ENCODE measurements around the gene MYEF2.

MYEF2 gene, protein sequence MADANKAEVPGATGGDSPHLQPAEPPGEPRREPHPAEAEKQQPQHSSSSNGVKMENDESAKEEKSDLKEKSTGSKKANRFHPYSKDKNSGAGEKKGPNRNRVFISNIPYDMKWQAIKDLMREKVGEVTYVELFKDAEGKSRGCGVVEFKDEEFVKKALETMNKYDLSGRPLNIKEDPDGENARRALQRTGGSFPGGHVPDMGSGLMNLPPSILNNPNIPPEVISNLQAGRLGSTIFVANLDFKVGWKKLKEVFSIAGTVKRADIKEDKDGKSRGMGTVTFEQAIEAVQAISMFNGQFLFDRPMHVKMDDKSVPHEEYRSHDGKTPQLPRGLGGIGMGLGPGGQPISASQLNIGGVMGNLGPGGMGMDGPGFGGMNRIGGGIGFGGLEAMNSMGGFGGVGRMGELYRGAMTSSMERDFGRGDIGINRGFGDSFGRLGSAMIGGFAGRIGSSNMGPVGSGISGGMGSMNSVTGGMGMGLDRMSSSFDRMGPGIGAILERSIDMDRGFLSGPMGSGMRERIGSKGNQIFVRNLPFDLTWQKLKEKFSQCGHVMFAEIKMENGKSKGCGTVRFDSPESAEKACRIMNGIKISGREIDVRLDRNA

DNA sequence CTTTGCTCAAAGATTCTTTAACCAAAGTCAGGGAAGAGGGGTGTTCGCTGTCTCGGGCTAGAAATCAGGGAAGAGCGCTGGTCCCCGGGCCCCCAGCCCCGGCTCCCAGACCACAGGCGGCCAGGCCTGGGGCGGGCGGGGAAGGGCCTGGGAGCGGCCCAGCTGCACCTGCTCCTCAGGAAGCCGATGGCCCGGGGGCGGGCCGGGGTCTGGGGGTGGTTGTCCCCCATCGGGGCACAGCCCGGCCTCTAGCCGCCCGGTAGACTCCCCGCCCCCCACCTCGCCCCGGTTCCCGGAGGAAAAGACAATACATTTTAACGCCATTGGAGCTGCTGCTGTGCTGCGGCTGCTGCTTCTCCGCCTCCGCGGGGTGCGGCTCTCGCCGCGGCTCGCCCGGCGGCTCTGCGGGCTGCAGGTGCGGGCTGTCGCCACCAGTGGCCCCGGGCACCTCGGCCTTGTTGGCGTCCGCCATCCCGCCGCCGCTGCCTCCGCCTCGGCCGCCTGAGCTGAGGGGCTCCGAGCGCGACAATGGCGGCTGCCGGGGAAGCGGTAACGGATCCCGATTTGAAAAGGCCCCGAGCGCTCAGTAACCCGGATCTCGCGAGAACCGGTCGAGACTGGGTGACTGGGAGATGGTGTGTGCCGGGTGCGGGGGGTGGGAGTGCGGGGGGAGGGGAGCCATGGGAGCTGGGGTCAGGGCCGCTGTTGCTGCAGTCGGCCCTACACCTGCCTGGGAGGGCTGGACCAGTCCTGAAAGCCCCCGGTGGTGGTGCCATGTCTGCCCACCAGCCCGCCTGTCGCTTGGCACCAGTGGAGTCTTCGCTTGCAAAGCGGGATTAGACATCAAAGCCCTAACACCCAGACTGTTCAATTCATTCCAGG, at the start of gene MYEF2:
MYEF2 (minus strand) TSS at position 530 of the 882 bp plus-strand sequence; CDS start at position 472, 58 bp downstream.
- DNase-seq (ENCODE audit: low read depth), result peak; percentile 57

DNA sequence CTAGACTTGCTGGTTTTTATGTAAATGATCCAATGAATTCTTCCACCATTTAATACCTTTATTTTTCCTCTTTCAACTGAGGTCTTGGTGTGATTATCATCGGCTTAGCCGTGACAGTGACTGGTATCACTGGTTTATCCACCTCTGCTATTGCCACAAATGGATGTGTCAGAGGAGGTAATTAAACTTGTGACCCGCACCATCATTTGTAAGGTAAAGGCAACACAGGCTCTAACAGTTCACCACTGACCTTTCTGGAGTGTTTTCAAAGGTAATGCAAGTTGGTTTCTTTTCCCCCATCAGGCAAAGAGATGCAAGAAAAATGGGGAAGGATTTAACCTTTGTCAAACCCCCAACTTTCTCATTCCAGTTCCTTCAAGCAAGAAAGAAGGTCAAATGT, 47.7 kb upstream of the MYEF2 start:
- no peak for DNase-seq (ENCODE audit: low read depth)

DNA sequence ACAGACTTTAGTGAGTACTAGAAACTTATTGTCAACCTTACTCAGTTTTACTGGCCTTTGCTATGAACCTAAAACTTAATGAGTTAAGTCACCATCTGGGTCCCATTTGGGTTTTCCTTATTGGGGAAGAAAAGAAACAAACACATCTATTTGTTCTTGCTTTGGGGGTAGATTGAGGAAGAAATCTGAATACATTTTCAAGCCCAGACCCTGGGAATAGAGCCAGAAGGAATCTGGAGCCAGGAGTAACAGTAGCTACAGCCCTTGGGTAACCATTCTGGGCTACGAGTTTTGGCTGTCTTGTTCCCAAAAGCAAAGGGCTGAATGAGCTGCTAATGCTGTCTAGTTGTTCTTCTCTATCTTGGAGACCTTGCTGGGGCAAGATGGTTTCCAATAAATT, 44.5 kb upstream of the MYEF2 start:
- DNase-seq (ENCODE audit: low read depth), result no peak

DNA sequence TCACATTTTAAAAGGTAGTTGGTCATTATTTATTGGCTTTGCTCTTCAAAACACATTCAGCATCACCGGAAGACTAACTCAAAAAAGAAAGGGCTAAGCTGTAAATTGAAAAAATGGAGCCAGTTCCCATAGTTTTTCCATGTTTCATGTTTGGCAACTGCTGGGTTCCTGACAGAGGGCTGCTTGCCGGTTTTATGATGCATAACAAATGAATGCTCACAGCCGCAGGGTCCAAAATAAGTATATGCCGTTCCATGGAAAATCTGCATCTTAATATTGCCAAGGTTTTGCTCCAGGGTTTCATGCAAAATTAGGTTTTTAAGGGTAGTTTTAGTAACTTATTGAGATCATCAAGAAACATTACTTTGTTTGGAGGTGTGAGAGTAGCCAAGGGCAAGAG, 43.8 kb upstream of the MYEF2 start:
- DNase-seq (ENCODE audit: low read depth), result no peak

DNA sequence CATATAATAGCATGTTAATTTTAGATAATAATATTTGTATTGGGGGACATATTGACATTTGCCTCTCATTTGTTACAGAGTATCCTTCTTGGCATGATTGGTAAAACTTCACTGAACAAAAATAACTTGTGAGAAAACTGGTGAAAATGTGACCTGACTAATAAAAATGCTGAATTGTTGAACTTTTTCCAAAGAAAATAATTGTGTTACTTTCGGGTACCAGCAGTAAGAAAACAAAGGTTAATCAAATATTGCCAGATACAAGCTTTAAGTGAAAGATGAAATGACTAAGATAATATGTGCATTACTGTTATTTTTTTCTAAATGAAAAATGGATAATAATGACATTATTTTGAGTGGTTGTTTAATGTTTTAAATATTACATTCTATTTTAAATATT, 43.2 kb upstream of the MYEF2 start:
- DNase-seq (ENCODE audit: low read depth), result no peak

DNA sequence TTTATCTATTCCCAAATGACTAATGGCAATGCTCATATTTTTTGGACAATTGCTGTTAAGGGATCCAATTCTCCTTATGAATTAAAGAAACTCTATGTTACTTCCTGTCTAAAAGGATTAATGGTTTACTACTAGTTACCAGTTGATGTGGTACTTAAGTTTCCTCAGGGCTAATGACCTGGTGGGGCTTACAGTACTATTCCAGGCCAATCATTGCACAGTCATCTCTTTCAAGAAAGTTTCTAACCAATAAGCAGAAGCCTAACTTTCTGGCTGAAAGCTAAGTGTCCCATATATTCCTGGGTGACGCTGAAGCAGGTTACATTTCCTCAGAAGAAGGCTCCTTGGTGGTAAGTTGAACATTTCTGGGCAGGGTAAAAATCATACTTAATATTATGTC, 27.9 kb upstream of the MYEF2 start, which contains the start of gene SLC12A1:
SLC12A1 (plus strand) TSS at position 322 of the 400 bp plus-strand sequence. CDS start 1,418 bp downstream, outside the sequence.
- no peak for DNase-seq (ENCODE audit: low read depth)

DNA sequence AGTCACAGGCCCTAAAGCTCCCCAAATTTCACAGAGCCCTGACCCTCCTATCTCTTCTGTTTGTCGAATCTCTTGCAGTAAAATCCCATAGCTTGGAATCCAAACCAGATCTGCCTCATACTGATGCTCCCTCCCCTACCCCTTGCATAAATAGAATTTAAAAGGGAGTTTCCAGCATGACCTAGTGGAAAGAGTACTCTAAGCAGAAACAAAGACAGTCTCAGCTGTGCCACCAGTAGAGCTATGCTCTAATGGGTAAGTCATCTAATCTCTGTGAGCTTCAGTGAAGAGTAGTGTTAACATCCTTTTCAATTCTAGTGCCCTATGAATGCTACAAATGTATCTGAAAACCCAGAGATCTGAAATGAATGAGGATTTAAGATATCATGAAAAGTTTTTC, 24.0 kb upstream of the MYEF2 start:
- DNase-seq (ENCODE audit: low read depth), result no peak

DNA sequence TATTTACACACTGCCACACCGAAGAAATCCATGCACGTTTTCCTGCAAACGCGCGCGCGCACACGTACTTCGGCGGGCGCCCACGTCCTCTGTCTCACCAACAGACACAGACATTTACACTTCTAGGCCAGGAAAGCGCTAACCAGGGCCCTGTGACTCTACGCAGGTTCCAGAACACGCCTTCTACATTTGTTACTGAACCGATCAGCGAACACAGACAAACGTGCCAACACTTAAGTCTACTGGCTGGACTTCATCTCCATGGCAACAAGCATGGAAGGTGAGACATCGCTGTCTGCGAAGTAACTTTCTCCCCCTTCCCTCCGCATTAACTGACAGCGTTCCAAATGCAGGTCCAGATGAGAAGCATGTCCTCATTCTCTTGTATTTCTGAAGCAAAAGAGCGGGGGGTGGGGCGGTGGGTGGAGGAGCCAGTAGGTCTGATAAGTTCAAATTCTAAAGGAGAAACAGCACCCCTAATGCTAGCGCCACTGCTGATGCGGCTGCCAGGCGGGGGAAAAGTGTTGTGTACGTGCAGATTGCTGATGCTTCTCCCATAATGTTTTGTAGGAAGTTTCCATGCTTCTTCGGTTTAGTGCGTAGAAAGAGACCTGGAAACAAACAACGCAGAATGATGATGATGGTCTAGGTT, 13.6 kb upstream of the MYEF2 start, which contains the start of gene CTXN2:
CTXN2 (plus strand) TSS at position 92 of the 652 bp plus-strand sequence. CDS start 9,636 bp downstream, outside the sequence.
- no peak for DNase-seq (ENCODE audit: low read depth)

DNA sequence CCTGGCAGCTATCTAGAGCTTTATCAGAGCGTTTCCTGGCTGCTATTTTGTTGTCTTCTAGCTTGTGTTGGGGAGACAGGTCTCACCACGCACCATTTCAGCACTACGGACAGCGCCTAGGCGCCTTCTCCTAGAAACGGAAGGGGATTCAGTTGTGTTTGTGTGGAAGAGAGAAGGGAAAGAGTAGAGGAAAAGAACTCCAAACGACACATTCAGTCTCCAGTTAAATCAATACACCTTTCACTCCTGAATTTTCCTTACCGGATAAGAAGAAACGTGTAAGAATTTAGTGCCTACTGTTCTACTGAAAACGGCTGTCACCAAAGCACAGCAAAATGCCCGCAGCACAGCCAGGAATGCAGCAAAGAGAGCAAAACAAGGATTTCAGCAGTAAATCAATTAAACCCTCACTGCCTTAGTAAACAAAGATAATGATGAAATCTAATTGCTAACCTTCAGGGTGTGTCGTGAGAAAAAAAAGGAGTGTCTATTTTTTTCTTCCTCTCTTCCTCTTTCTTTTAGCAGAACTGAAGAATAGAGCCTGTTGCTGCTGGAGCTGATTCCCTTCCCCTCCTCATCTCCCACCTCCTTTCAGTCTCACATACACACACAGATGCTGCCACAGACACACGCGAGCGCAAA, 13.0 kb upstream of the MYEF2 start:
- no peak for DNase-seq (ENCODE audit: low read depth)

DNA sequence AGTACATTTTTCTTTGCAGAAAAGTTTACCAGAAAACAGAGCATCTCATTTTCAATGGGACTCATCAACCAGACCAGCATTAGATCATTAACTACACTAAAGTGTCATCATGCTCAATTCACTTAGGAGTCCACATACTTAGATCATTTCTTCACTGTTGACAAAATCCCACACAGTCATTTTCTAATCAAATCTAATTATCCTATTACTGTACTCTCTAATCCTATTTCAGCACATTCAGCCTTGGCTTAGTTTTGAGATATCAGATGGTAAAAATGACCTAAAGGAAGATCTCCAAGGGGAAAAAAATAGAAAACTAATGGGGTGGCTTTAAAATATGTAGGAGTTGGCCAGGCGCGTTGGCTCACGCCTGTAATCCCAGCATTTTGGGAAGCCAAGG, 8.2 kb upstream of the MYEF2 start:
- no peak for DNase-seq (ENCODE audit: low read depth)

DNA sequence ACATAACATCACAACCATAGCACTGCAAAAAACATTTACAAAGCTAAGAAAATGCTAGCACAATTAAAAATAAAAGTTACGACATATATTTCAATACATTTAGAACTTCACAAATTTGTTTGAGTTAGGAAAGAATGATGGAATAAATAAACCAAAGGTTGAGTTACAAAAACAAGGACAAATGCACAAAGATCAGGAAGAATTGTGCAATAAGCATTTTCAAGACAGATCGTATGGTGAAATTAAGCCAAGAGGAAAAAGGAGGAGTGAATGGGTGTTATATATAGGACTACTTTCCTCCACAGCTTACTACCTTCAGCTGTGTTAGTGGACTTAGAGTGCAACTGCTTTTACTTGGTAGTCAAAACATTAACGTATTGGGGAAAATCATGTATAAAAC, 7.4 kb upstream of the MYEF2 start:
- DNase-seq (ENCODE audit: low read depth), result no peak

DNA sequence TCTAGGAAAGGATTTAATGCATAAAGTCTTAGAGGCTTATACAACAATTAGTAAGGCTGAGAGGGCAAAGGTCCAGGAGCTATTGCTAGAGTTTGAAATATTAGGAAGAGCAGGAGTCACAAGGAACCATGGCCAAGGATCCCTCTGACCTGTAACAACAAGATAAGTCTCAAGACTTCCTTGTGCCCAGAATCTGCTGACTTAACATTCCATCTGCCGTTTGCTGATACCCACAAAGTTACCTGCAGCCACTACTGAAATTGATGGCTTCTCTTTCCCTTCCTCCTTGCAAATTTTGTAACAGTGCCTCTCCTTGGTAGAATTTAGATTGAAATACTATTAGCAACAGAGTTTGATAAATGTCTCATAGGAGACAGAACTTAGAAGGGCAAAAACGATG, 4.7 kb upstream of the MYEF2 start:
- no peak for DNase-seq (ENCODE audit: low read depth)

DNA sequence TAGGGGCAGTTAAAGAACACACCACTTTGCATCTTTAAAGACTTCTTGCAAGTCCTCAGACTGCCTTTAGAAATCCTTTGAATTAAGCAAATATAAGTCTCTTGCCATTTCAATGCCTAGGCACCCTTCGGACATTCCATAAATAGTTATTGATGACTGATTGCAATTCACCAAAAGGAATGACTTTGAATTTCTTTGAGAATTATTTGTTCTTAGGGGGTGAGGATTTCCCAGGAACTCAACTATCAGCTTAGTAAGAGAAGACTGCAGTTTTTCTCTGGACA, 495 bp upstream of the MYEF2 start:
- DNase-seq (ENCODE audit: low read depth), result no peak

DNA sequence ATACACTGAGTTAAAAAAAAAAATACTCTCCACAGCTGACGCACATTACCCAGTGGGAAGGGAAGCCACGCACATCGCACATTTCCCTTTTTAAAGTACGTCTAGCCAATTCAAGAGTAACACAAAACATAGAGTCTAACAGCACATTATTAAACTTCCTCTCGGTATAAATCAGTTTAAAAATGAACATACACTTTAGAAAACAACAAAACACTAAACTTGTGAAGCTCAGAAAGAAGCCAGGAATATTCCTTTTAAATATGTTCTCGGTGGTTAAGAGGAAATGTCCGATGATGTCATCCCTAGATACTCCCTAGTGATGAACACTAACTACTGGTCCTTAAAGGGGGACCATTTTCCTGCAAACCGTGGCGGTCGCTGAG, 721 bp downstream of the MYEF2 start:
- DNase-seq (ENCODE audit: low read depth), result no peak

DNA sequence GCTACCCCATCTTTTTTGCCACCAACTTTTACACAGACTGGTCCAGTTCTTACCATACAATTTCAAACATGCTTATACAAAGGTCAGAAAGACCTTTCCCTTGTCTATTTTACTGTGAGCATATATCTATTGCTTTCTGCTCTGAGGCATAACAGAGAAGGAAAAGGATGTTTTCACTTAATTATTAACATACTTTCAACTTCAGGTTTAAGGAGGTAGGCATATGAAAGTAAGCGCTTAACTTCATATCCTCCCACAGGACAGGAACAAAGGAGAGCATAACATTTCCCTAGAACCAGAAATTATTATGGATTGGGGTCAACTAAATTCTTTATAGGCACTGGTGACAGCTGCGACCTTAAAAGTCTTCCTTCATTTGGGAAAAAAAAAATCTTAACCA, 1.1 kb downstream of the MYEF2 start:
- no peak for DNase-seq (ENCODE audit: low read depth)

DNA sequence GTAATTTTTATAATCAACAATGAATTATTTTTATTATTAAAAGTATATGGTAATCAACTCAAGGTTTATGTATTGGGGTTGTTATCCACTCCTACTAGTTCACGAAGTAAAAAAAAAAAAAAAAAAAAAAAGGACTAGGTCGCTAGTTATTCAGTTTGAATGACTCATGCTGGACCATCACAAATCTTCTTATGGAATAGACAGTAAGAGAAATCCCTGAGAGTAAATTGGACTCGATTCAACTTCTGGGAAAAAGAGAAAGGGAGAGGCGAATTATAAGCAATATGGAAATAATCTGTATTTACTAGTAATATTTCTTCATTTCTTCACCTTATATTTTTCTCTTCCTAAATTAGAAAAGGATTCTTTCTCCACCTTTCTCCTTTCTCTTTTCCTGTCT, 2.0 kb downstream of the MYEF2 start:
- DNase-seq (ENCODE audit: low read depth), result no peak

DNA sequence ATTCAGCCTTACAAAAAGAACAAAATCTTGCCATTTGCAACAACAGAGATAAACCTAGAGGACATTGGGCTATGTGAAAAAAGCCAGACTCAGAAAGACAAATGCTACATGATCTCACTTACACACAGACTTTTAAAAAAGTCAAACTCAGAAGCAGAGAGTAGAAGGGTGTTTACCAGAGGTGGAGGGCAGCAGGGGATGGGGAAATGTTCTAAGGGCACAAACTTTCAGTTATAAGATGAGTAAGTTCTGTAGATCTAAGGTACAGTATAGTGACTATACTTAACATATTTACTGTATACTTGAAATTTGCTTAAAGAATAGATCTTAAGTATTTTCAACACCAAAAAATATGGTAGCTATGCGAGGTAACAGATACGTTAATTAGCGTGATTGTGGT, 3.0 kb downstream of the MYEF2 start:
- DNase-seq (ENCODE audit: low read depth), result no peak

DNA sequence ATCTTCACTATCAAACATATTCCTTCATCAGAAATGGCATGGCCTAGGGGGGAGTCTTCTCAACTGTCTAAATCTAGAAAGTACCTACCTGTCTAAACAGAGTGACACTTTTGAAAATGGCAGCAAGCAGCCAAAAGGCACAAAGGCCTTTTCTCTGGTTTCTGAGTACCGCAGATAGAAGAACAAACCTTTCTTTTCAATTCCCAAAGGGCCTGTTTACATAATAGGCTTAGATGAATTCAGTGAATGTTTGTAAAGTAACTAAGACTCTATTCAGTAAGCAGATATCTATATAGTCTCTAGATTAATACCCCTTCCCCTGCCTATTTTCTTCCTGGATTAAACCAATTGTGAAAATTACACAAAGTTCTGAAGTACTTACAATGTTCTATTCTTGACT, 7.1 kb downstream of the MYEF2 start:
- DNase-seq (ENCODE audit: low read depth), result no peak

DNA sequence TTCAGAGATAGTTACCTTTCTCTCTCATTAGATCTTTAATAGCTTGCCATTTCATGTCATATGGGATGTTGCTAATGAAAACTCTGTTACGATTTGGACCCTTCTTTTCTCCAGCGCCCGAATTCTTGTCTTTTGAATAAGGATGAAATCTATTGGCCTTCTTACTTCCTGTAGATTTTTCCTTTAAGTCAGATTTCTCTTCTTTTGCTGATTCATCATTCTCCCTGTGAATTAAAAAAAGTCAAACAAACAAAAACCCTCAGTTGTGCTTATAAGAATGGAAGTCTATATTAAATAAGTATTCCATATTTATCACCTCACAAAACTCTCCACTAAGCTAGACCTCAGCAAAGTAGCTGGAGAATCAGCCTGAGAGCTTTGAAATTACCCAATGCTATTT, 9.5 kb downstream of the MYEF2 start:
- no peak for DNase-seq (ENCODE audit: low read depth)

DNA sequence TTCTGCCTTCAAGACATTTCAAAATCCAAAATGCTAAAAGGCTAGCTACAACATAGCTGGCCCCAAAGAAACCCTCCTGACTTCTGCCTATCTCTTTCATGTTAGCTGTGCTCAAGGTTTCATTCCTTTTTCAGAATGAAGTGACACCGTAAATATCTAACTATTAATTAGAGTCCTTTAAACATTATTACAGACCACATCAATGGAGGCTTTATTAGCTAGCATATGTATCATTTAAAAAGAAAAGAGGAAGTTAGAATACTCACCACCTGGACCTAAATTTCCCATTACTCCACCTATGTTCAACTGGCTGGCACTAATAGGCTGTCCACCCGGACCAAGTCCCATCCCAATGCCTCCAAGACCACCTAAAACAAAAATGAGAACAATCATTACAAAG, 24.6 kb downstream of the MYEF2 start:
- DNase-seq (ENCODE audit: low read depth), result no peak

DNA sequence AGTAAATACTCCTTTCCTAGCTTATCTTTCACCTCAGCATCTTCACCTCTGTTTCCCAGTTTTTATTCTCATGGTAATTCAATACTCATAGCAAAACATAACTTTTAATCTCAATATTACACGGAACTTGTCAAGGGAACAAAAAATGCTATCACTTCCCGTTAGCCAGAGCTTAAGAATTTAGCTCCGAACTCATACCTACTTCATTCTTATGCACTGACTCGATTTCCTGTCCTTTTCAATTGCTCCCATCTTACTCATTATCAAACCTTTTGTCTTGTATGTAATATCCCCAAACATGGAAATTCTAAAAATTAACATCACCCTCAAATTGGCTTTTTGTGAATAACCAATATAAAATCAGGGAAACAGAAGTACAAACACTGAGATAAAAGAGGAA, 28.2 kb downstream of the MYEF2 start:
- no peak for DNase-seq (ENCODE audit: low read depth)

DNA sequence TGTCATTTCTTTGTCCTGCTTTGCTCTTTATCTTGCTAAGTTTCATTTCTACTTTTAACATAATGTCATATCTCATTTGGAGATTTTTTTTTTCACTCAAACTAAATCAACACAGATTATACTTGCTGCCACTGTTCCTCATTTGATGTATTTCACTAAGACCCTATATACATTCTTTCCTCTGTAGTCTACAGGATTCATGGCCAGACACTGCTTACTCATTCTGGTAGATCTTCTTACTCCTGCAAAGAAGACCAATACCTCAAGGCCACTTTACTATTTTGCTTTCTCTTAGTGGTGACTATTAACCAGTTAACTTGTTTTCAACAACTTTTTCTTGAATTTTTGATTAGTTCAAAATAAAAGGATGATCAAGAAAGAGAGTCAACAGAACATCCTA, 30.7 kb downstream of the MYEF2 start:
- DNase-seq (ENCODE audit: low read depth), result no peak

Measured in stimulated activated CD4-positive, alpha-beta T cell treated with anti-CD3 and anti-CD28 coated beads, Interleukin-2, amount 100 ng/mL, for 4 hours (primary cell).